Stimulated activated CD4-positive, alpha-beta T cell treated with anti-CD3 and anti-CD28 coated beads, Interleukin-2, amount 100 ng/mL, for 48 hours (primary cell): Measurements from ENCODE around the gene NUP98.
A peak's percentile ranks its signal among the peaks of the same experiment; 100 is the strongest.
"Not testable (repeated sequence)": the region's sequence is repeated elsewhere in the genome, so short reads cannot be mapped to it uniquely, and the experiment has no call there.

Experiments
- DNase-seq, 2 donors: peaks; one replicate each; pipeline ENCODE4 v3.0.0-alpha.2; 2020

The NUP98 gene

GRCh38 chr11:3667149-3668035 lies 130.0 kb downstream of the NUP98 start:
- no peak for DNase-seq

GRCh38 chr11:3666023-3666530 lies 131.3 kb downstream of the NUP98 start:
- DNase-seq, result no peak

GRCh38 chr11:3665336-3666022 lies 131.9 kb downstream of the NUP98 start:
- DNase-seq, result no peak

DNA sequence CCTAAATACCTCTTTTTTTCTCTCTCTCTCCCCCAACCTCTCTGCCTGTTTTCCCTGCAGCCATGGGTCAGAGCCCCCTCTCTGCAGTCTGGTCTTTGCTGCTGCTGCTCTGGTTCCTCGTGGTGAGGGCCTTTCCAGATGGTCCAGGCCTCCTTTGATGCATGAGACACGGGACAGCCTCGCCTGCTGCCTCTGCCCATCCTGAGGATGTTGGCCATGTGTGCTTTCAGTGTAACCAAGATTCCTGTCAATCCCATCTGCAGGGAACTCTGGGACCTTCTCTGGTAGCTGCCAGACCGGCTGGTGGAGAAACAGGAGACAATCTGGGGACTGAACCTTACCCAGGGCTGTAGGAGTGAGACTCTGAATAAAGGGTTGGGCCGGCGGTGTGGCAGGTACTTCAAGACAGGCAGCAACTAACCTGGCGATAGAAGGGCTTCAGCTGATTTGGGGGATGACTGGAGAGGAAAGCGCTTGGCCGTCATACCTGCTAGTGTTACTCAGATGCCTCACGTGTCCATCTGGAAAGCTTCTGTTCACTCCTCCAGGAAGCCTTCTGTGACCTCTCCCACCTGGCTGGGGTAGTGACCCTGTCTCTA lies 133.2 kb downstream of the NUP98 start:
- no peak for DNase-seq

DNA sequence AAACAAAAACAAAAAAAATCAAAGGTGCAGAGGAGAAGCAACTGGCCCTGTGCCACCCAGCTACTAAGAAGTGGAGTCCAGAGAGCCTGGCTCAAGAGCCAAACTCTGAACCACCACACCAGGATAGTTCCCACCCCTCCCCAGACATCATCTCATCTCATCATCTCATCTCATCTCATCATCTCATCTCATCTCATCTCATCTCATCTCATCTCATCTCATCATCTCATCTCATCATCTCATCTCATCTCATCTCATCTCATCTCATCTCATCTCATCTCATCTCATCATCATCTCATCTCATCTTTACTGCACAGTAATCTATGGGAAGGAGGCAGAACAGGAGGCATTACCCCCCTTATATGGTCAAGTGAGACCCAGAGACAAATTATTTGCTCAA lies 134.5 kb downstream of the NUP98 start:
- no peak for DNase-seq

DNA sequence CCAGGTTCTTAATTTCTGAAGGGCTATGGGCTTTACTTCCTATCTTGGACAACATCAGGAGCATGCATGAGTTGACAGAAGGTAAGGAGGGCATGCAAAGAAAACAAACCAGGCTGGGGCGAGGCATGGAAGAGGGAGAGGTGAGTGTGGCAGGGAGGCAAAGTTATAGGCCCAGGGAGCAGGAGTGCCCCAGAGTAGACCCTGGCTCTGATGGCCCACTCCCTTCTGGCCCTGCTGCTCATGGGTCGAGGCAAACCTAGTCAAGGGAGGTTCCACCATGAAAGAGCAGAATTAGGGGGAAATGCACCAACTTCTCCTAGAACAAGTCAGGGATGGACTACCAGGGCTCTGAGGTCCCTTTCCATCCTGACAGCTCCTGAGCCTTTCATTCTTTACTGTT lies 136.4 kb downstream of the NUP98 start:
- DNase-seq, result no peak

DNA sequence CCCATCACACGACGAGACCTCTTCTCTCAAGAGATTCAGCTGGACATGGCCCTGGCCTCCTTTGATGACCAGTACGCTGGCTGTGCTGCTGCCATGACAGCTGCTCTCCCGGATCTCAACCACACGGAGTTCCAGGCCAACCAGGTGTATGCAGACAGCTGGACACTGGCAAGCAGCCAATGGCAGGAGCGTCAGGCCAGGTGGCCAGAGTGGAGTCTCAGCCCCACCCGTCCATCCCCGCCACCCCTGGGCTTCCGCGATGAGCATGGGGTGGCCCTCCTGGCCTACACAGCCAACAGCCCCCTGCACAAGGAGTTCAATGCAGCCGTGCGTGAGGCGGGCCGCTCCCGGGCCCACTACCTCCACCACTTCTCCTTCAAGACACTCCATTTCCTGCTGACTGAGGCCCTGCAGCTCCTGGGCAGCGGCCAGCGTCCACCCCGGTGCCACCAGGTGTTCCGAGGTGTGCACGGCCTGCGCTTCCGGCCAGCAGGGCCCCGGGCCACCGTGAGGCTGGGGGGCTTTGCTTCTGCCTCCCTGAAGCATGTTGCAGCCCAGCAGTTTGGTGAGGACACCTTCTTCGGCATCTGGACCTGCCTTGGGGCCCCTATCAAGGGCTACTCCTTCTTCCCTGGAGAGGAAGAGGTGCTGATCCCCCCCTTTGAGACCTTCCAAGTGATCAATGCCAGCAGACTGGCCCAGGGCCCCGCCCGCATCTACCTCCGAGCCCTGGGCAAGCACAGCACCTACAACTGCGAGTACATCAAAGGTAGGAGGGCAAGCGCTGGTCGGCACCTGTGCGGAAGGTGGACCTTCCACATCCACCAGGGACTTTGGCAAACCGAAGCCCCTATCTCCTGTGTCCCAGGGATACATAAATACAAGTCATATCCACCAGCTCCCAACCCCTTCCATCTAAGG lies 137.5 kb downstream of the NUP98 start:
- DNase-seq, result no peak

DNA sequence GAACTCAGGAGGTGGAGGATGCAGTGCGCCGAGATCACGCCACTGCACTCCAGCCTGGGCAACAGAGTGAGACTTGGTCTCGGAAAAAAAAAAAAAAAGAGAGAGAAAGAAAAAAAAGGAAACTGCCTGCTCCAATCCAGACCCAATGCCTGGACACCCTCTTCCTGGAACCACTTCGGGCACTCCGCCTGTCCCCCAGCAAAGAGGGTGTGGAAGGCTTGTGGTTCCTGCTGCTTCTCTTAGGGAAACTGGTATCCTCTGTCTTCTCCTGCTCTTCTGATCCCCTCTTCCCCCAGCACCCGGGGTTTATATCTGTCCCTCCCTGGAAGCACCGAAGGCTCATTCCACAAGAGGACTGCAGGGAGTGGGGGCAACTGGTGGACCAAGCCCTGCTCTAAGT lies 139.1 kb downstream of the NUP98 start:
- no peak for DNase-seq

DNA sequence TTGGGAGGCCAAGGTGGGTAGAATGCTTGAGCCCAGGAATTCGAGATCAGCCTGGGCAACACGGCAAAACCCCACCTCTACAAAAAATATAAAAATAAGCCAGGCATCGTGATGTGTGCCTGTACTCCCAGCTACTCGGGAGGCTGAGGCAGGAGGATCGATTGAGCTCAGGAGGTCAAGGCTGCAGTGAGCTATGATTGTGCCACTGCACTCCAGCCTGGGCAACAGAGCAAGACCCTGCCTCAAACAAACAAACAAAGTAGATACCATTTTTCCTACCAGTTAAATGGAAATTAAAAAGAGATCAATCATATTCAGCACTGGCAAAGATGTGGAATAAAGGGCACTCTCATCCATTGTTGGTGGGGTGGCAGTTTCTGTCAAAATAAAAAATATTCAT lies 140.0 kb downstream of the NUP98 start:
- DNase-seq, result not testable (repeated sequence)

- no peak for DNase-seq
Measured at GRCh38 chr11:3655547-3655946, 141.8 kb downstream of the NUP98 start.

DNA sequence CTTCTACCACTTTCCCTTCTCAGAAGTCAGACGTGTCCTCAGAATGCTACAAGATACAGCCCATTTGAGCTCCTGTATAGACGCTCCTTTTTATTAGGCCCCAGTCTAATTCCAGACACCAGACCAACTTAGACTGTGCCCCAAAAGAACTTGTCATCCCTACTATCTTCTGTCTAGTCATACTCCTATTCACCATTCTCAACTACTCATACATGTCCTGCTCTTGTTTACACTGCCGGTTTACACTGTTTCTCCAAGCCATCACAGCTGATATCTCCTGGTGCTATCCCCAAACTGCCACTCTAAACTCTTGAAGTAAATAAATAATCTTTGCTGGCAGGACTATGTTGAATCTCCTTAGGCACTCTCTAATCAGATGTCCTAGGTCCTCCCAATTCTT lies 144.8 kb downstream of the NUP98 start:
- not testable (repeated sequence) for DNase-seq

- not testable (repeated sequence) for DNase-seq
Measured at GRCh38 chr11:3649374-3649773, 148.0 kb downstream of the NUP98 start.

GRCh38 chr11:3648843-3649242 lies 148.5 kb downstream of the NUP98 start:
- DNase-seq, result not testable (repeated sequence)

GRCh38 chr11:3645552-3645951 lies 151.8 kb downstream of the NUP98 start:
- no peak for DNase-seq

DNA sequence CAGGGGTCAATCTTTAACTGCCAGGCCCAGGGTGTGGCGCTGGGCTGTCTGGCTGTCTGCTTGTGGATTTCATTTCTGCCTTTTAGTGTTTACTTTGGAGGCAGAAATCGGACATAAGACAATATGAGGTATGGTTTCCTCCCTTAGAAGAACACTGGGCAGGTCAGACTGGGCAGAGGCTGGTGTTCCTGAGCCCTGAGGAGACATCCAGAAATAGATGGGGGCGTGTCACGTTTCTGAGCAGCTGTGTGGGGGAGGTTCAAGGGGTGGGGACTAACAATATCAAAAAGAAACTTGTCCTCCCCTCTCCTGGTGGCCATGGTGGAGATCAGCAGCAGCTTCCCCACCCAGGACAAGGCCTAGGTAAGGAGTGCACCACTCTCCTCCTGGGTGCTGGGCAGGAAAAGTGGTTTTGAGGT lies 152.5 kb downstream of the NUP98 start, which contains the start of gene ART1:
ART1 (plus strand) TSS at position 312 of the 419 bp plus-strand sequence. CDS start 14,086 bp downstream, outside the sequence.
- no peak for DNase-seq

DNA sequence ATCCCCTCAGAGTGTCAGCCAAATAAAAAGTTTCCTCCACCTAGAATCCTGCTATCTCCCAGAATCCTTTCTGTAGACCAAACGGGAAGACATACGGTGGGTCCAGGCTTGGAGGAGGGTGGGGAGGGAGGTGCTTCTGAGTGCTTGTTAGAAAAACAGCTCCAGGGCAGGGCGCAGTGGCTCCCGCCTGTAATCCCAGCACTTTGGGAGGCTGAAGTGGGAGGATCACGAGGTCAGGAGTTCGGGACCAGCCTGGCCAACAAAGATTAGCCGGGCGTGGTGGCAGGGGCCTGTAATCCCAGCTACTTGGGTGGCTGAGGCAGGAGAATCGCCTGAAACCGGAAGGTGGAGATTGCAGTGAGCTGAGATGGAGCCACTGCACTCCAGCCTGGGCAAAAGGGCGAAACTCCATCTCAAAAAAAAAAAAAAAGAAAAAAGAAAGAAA lies 154.2 kb downstream of the NUP98 start:
- DNase-seq, result not testable (repeated sequence)

- peak; percentile 64 to 67 for DNase-seq
Measured at GRCh38 chr11:3642071-3642951, 155.0 kb downstream of the NUP98 start.

GRCh38 chr11:3641701-3642070 lies 155.7 kb downstream of the NUP98 start, which contains the start of gene ART5:
TSS of gene ART5 (minus strand) at chr11:3641992. CDS start at chr11:3641862, 130 bp downstream.
- no peak for DNase-seq

DNA sequence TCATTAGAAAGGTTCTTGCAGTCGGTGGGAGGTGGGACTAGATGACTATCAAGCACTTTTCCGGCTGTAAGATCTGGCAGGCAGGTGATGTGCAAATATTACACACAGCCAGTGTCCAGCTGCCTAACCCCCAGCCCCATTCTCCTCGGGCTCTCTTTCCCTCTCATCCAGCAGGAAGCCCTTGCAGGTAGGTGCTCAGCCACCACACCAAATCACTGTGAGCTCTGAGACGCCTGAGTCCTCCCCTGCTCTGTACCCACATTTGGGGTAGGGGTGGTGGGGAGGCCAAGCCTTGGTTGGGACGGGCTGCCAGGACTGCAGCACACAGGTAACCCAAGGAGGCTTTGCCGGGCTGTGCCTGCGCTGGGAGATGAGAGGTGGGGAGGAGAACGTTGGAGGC lies 156.2 kb downstream of the NUP98 start:
- DNase-seq, result no peak

GRCh38 chr11:3639841-3640240 lies 157.5 kb downstream of the NUP98 start:
- DNase-seq, result no peak

DNA sequence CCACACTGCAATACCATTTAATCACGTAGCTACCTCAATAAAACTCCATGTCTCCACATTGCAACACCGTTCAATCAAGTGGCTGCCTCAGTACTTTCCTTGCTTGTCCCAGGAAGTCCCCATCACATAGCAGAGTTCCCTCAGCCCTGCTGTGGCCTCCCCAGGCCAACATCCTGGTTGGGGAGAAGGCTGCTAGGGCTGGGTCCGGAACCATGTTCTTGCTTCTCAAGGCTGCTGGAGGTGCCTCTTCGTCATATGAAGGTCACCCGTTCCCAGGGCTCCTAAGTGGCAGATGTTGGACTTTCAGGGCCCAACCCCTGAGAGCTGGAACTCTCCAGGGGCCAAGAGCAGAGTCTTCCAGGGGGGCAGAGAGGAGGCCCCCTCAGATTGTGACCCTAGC lies 158.8 kb downstream of the NUP98 start:
- no peak for DNase-seq
